Measurements from ENCODE around the gene PABPN1L.

DNA sequence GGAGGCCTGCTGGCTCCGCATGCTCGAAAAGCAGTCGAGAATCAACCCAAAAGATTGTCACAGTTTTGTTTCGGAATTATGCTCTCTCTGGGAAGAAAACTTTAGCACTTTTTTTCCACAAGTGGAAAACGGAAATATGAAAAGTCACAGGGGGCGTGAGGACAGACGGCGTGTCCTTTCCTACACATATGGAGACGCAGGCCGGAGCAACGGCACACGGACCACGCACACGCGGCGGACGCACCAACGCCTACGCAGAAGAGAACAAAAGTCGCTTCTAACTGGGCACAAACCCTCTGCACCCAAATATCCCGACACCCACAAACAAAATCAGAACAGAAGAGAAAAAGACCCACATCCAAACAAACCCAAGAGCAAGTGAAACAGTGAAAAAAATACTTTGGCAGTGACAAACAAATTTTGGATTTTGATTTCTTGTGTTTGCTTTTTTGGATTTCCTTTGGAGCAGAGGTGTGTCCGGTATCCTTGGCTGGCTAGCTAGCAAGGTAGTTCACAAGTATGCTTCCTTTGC, 9.3 kb upstream of the PABPN1L start:
- no peak for TF ChIP-seq POLR2A (IDR thresholded peaks at IDR 0.05; ENCODE audit: low read length)
- TF ChIP-seq GATA1 (IDR thresholded peaks at IDR 0.05; ENCODE audit: low read depth, low read length) = no peak
